GM18502 (cell line): Measurements from ENCODE around the gene PLCXD1.
"Not testable (repeated sequence)": the region's sequence is repeated elsewhere in the genome, so short reads cannot be mapped to it uniquely, and the experiment has no call there.

Source experiments
- ATAC-seq: cut with Tn5 transposase; IDR thresholded peaks from one replicate; pipeline ENCODE4 v1.9.1; 2021; ENCODE audit warnings: mild to moderate bottlenecking; ENCODE audit not compliant: unreplicated experiment, poor library complexity

Gene PLCXD1

DNA sequence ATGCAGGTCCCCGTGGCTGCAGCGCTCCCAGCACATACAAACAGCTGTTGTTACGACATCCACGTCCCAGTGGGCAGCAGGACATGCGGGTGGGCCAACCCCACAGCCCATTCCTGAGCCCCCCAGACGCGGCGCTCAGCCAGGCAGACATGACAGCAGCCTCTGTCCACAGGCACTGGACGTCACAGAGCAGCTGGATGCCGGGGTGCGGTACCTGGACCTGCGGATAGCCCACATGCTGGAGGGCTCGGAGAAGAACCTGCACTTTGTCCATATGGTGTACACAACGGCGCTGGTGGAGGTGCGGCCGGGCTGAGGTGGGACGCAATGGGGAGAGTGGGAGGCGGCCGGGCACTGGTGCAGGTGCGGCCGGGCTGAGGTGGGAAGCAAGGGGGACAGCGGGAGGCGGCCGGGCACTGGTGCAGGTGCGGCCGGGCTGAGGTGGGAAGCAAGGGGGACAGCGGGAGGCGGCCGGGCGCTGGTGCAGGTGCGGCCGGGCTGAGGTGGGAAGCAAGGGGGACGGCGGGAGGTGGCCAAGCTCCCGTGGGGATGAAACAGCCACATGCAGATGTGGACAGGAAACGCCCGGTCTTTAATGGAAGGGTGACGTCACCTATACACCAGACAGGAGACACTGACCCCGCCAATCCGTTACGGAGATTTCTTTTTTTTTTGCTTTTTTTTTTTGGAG, 9.4 kb downstream of the PLCXD1 start:
- ATAC-seq, result no peak

DNA sequence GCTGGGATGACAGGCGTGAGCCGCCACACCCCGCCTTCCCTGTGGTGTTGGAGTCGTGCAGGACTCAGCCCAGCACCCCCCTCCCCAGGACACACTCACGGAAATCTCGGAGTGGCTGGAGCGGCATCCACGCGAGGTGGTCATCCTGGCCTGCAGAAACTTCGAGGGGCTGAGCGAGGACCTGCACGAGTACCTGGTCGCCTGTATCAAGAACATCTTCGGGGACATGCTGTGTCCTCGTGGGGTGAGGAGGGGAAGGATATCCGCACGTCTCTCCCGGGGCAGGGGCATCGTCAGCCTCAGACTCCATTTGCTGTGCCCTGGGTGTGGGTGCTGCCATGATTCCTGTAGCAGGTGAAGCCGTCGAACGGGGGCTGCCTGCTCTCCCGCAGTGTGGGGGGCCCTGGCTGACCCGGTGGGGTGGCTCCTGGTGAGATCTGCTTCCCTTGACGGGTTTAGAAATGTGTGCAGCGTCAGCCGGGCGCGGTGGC, 10.3 kb downstream of the PLCXD1 start:
- no peak for ATAC-seq

DNA sequence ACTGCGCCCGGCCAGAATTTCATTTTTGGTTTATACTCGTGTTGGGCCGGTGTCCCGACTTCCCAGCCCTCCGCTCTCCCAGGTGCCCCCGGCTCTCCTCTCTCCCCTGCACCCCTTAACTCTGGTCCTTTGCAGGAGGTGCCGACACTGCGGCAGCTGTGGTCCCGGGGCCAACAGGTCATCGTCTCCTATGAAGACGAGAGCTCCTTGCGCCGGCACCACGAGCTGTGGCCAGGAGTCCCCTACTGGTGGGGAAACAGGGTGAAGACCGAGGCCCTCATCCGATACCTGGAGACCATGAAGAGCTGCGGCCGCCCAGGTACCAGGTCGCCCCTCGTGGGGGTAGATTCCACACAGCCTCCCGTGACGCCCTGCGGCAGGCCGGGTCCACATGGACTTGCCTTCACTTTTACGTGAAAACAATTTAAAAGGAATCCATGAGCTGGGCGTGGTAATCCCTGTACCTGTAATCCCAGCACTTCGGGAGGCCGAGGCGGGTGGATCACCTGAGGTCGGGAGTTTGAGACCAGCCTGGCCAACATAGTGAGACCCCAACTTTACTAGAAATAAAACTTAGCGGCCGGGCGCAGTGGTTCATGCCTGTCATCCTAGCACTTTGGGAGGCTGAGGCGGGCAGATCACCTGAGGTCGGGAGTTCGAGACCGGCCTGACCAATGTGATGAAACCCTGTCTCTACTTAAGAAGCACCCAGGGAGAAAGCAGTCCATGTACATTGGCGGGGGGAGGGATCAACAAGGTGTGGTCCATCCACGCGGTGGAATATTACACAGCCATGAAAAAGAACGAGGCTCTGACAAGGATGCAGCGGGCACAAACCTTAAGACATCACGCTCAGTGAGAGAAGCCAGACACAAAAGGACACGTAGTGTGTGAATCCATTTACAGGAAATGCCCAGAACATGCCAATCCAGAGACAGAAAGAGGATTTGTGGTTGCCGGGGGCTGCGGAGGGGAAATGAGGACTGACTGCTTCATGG, 12.0 kb downstream of the PLCXD1 start:
- no peak for ATAC-seq

DNA sequence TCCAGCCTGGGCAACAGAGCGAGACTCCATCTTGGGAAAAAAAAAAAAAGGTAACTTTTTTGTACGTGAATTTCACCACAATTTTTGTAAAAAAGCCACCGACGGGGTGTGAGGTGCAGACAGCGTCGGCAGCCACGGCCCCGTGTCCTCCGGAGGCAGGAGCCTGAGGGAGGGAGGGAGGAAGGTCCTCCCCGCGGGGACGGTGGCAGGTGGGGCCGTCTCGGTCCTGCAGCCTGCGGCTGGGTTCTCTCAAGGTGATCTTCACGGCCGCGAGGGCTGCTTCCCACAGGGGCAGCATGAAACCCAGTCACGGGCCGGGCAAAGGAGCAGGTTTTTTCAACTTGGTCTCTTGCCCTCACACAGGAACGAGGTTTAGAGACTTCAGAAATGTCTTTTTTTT, 14.0 kb downstream of the PLCXD1 start:
- ATAC-seq, result no peak

DNA sequence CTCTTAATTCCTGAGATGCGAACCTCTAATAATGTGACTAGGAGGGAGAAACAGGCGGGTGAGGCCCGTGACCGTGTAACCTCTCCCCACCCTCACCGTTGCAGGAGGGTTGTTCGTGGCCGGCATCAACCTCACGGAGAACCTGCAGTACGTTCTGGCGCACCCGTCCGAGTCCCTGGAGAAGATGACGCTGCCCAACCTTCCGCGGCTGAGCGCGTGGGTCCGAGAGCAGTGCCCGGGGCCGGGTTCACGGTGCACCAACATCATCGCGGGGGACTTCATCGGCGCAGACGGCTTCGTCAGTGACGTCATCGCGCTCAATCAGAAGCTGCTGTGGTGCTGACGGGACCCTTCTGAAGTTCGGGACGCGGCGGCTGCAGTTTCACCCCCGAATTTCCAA, 17.8 kb downstream of the PLCXD1 start:
- no peak for ATAC-seq

DNA sequence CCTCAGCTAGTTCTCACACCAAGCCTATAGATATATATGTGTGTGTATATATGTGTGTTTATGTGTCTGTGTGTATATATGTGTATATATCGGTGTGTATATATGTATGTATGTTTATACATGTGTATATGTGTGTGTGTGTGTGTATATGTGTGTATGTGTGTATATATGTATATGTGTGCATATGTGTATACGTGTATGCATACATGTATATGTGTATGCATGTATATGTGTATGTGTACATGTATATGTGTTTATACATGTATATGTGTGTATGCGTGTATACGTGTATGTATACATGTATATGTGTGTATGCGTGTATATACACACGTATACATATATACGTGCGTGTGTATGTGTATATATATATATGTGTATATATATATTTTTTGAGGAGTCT, 19.2 kb downstream of the PLCXD1 start:
- ATAC-seq, result no peak

DNA sequence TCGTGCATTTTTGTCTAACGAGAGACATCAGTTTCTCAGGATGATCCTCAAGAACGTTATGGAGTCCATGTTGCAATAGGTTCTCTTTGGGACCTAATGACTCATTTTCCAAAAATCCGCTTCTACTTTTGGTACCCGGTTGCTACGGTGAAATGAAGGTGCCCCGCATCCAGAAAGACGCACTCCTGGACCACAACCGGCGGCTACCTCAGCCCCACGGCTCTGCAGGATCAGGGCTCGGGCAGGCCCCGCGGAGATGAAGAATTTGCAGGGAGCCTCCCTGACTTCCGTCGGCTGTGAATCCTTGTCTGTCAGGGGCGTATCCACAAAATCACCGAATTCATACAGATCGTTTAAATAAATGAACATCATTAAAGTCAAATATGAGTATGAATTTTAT, 21.8 kb downstream of the PLCXD1 start:
- no peak for ATAC-seq

DNA sequence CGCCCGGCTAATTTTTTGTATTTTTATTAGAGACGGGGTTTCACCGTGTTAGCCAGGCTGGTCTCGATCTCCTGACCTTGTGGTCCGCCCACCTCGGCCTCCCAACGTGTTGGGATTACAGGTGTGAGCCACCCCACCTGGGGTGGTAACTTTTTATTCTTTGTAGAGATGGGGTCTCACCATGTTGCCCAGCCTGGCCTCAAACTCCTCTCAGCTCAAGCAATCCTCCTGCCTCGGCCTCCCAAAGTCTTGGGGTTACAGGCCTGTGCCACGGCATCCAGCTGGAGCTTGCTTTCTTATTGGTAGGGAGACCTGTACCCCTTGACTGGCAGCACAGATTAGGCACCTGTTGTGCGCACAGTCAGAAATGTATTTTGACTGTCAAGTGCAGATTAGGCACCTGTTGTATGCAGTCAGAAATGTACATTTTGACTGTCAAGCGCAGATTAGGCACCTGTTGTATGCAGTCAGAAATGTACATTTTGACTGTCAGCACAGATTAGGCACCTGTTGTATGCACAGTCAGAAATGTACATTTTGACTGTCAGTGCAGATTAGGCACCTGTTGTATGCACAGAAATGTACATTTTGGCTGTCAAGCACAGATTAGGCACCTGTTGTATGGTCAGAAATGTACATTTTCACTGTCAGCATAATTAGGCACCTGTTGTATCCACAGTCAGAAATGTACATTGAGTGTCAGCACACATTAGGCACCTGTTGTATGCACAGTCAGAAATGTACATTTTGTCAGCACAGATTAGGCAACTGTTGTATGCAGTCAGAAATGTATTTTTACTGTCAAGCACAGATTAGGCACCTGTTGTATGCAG, 24.8 kb downstream of the PLCXD1 start:
- ATAC-seq, result not testable (repeated sequence)

DNA sequence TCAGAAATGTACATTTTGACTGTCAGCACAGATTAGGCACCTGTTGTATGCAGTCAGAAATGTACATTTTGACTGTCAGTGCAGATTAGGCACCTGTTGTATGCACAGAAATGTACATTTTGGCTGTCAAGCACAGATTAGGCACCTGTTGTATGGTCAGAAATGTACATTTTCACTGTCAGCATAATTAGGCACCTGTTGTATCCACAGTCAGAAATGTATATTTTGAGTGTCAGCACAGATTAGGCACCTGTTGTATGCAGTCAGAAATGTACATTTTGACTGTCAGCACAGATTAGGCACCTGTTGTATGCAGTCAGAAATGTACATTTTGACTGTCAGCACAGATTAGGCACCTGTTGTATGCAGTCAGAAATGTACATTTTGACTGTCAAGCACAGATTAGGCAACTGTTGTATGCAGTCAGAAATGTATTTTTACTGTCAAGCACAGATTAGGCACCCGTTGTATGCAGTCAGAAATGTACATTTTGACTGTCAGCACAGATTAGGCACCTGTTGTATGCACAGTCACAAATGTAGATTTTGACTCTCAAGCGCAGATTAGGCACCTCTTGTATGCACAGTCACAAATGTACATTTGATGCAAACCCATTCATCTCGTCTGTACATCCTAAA, 25.6 kb downstream of the PLCXD1 start:
- ATAC-seq, result not testable (repeated sequence)

DNA sequence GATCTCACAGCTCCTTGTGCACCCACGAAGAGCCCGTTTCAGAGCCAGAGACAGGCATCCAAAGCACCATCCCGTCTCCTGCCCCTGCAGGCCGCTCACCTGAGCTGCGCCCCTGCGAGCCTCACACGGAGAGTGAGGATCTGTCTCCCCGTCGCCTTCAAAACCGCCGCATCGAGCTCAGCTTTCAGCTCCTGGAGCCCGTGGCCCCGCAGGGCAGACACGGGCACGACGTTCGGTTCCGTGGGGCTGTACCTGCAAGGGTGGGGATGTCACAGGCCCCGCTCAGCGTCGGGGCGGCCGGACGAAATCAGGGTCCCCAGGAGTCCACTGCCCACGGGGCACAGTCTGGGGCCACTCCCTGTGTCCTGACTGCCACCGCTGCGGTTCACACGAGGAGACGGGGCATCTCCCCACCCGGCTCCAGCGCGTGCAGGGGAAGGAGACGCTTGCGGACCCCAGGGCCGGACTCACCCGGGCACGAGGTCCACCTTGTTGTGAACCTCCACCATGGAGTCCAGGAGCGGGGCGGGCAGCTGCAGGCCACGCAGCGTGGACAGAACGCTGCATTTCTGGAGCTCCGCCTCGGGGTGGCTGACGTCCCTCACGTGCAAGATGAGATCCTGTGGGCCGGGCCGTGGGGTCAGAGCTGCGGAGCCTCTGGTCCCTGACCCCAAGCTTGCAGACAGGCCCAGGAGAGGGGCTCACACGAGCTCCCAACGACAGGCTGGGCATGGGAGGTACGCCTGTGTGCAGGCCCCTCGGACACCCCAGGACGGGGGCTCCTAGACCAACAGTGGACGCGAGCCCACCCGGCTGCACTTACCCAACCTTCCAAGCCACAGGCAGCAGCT, 26.3 kb downstream of the PLCXD1 start:
- ATAC-seq, result no peak

DNA sequence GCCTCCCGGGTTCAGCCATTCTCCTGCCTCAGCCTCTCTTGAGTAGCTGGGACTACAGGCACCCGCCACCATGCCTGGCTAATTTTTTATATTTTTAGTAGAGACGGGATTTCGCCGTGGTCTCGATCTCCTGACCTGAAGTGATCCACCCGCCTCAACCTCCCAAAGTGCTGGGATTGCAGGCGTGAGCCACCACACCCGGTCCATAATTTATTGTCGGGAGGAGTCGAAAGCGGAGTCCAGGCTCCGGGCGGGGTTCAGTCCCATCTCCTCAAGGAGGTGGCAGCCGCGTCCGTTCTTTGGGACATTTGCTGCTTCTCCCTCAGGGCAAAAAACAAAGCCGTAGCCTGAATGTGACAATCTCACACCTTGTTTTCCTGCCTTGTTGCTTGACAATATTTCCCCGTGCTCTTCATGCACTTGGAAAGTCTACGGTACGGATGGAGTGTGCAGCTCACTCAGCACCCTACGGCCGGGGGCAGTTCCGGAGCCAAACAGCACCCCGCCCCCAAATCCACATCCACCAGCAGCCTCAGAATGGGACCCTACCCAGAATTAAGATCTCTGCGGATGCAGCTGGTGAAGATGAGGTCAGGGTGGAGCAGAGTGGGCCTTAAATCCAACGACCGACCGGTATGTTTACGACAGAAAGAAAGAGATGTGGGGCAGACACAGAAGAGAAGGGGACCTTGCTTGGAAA, 27.8 kb downstream of the PLCXD1 start:
- no peak for ATAC-seq

DNA sequence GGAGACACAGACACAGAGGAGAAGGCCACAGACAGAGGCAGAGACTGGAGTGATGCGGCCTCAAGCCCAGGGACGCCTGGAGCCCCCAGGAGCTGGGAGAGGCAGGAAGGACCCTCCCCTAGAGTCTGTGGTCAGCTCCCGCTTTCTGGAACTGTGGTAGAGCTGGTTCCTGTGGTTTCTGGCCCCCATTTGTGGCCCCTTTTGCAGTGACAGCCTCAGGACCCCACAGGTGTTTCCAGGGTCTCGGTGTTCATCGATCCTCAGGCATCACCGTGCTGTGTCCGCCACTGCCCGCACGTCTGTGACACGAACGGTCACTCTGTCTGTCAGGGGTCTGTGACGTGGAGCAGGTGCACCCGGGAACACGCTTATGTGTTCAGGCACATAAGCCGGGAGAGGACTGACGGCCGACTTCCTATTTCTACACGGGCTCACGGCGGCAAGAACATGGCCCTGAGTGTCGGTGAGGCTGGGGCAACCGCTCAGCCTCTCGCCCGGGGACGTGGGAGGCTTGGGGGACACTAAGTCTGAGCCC, 29.5 kb downstream of the PLCXD1 start:
- no peak for ATAC-seq

DNA sequence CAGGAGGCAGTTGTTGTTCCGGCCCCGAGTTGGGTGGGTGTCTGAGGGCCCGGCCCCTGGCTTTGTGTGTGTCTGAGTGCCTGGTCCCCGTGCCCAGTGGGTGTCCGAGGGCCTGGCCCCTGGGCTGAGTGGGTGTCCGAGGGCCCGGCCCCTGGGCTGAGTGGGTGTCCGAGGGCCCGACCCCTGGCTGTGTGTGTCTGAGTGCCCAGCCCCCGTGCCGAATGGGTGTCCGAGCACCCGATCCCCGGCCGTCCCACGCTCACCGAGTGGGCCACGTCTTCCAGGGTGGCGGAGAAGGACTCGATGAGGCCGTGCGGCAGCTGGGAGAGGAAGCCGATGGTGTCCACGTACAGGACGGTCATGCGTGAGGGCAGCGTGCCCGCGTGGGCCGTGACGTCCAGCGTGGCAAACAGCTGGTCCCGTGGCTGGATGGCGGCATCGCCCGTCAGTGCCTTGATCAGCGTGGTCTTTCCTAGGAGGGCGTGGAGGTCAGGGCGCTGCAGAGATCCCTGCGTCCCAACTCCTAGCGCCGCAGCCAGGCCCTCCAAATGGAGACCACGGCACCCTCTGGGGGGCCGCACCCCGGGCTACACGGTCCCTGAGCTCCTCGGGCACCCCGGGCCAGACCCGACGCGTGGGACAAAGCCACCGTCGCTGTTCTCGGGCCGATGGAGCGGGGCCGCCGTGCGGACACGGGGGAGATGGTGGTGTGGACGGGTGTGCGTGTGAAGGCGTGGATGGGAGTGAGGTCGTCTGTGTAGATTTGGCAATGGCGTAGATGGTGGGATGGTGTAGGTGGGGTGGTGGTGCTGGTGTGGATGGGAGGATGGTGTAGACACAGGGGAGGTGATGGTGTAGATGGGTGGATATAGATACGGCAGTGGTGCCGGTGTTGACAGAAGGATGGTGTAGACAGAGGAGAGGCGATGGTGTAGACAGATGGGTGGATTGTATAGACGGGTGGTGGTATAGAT, 30.3 kb downstream of the PLCXD1 start:
- ATAC-seq, result no peak

DNA sequence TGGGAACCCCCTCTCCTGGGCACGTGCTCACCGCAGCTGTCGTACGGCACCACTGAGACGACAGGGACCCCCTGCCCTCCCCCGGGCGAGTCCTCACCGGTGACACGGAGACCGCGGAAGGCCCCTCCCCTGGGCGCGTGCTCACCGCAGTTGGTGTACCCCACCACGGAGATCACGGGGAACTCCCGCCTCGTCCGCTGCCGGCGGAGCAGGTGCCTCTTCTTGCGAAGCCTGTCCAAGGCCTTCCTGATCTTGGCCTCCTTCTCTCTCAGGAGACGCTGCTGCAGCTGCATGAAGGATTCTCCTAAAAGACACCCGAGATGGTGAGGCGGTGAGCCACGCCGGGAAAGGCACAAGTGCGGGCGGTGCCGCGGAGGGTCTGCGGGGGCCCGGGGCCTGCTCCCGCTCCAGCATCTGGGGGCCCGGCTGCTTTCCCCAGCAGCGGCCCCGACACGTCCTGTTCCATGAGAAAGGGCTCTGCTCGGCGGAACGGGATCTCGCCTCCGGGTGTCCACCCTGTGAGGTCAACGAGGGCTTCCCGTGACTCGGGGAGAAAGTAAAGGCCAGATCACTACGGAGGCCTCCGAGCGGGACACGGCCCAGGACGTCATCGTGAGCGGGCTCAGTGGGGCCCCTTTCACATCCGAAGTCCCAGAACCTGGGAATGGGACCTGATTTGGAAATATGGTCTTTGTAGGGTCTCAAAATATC, 31.6 kb downstream of the PLCXD1 start:
- no peak for ATAC-seq

DNA sequence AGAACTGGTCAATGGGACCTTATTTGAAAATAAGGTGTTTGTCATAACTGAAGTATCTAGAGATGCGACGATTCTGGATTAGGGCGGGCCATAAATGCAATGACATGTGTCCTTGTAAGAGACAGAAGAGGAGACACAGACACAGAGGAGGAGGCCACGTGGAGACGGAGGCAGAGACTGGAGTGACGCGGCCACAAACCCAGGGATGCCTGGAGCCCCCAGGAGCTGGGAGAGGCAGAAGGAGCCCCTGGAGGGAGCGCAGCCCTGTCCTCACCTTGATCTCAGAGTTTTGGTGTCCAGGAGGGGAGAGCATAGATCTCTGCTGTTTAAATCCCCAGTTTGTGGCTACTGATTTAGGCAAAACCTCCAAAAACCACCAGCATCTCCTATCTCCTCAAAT, 32.4 kb downstream of the PLCXD1 start:
- ATAC-seq, result no peak

DNA sequence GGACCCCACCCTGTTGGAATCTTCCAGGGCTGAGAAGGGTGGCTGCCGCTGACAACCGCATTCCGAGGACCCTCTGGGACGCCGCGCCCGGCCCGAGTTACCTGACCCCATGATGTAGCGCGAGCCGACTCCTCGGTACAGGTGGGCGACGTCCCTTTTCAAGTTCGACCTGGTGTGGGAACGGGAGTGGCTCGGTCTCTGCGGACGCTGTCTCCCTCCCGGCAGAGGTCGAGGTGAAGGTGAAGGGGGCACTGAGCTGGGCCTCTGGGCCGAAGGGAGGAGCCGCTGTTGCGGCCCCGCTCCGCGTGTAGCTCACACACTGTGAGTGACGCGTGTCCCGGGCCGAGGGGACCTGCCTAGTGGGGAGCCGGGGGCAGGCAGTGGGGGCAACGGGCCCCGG, 32.9 kb downstream of the PLCXD1 start:
- ATAC-seq, result no peak
